GM21576 (cell line): ENCODE measurements around the gene AP3S2.
"Not testable (repeated sequence)": the region's sequence is repeated elsewhere in the genome, so short reads cannot be mapped to it uniquely, and the experiment has no call there.

Experiments
- ATAC-seq: cut with Tn5 transposase; IDR thresholded peaks from one replicate; pipeline ENCODE4 v1.9.1; 2021; ENCODE audit warnings: mild to moderate bottlenecking, moderate library complexity; ENCODE audit not compliant: unreplicated experiment

AP3S2 gene

DNA sequence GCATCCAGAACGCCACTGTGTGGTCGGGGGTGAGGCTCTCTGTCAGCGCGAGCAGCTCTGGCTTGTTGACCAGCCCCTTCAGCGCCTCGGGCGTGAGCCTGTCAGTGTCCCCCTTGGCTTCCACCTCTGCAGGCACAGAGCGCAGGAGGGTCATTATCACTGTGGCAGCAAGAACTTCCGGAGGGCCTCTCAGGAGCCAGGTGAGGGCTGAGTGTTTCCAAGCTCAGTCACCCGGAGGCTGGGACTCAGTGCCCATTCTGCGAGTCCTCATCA, 10.0 kb upstream of the AP3S2 start:
- ATAC-seq = no peak

DNA sequence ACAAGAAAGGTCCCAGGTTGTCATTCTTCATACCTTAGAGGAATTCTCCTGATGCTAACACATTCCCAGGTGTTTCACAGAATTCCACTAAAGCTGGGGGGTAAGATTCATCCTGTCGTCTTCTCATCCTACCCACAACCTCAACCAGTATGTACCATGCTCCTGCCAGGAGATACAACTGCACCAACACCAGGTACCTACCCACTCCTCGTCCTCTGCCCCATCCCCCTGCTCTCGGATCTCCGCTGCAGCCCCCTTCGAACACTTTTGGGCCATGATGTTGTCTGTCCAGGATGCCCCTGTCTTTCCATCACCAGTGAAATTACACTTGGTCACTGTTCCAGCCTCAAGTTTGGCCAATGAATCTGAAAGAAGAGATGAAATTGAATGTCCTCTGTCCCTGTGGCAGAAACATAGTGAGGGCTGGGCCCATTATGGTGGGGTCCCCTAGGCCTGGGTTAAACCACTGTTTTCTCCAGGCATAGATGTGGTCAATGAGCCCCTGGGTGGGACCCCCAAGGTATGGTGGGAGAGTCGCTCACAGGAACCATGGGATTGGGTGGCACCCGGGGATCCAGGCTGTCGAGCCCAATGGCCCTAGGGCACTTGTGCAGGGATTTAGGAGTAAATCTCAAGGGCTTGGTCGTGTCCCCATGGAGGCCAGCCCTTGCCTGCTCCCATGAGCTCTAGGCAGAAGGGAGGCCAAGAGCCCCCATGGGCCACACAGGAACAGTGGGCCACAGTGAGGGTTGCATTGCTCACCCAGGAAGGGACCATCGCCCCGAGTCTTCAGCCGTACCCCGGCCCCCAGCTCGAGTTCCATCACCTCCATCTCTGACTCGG, 9.4 kb upstream of the AP3S2 start:
- no peak for ATAC-seq

DNA sequence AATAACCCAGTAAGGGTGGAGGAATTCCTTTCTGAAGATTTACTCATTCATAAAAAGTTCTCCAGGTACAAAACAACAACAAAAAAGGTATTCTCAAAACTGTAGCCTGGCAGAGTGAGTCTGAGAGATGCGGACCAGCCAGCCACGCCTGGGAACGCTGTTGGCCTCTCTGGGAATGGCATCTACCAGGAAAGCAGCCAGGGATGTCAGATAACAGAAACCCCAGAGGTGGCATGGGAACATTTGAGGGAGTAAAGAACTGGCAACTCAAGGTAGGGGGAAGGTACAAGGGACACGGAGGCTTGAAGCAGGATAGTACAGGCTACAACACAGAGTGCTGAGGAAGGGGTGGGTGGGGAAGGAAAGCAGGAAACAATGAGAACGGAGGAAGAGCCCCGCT, 7.1 kb upstream of the AP3S2 start:
- no peak for ATAC-seq

DNA sequence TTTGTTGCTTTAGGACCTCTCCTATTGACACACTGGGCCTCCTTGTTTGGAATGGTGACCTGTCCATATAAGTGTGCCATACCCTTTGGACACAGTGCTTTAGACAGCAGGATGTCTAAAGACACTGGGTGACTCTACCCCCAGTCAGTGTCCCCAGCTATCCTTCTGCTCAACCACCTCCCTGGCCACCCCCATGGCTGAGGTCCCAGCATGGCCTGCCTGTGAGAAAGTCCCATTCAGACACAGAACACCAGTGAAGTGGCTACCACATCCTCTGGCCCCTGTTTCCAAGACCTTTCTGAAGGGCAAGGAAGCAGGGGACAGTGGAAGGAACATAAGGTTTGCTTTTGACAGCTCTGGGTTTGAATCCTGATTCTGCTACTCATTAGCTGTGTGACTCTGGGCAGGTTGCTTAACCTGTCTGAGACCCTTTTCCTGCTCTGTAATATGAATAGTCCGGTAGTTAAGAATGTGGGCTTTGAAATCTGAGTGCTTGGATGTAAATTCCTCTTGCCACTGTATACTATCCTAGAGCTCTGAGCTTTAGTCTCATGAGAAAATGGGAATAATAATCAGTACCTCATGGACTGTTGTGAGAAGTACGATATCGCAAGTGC, 6.3 kb upstream of the AP3S2 start:
- no peak for ATAC-seq

DNA sequence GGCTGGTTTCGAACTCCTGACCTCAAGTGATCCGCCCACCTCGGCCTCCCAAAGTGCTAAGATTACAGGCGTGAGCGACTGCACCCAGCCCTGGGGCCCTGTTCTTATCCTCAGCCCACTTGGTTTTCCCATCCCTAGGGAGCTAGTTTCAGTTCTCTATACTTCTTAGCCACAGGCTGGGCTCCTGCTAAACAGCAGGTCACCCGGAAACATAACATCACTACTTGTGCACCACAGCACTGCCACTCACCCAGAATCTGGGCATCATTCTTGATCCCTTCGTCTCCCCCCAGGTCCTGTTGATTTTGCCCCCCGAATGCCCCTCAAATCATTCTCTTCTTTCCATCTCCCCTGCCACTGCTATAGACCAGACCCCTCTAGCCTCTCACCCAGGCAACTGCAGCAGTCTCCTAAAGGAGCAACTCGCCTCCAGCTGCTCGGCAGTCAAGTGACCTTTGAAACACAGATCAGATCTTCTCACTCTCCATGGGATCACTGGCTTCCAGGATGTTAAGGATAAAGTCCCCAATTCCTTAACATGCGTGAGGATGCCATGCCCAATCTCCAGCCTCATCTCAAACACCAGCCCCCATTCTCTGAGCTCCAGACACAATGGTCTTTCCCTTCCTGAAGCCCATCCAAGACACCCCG, 5.6 kb upstream of the AP3S2 start:
- ATAC-seq = no peak

DNA sequence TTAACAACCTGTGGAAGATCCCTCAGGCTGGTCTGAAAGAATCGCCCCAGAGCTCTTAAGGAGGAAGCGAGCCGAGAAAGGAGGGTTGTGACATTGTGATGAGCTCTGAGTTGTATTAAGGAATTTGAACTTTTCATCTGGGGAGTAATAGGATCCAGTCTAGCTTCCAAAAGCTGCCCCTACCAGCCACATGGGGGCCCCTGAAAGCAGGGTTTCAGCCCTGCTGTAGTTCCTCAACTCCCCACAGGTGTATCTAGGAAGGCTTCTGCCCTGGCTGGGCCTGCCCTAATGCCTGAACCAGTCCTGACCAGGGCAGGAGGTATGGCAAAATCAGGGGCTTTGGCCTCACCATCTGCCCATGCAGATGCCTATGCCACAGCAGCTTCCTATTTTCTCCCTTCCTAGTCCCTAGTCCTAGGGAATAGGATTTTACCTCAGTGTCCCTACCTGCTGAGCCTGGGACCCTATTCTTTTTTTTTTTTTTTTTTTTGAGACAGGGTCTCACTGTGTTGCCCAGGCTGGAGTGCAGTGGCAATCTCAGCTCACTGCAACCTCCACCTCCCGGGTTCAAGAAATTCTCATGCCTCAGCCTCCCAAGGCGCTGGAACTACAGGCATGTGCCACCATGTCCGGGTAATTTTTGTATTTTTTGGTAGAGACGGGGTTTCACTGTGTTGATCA, 5.0 kb upstream of the AP3S2 start:
- peak; percentile 54 for ATAC-seq

DNA sequence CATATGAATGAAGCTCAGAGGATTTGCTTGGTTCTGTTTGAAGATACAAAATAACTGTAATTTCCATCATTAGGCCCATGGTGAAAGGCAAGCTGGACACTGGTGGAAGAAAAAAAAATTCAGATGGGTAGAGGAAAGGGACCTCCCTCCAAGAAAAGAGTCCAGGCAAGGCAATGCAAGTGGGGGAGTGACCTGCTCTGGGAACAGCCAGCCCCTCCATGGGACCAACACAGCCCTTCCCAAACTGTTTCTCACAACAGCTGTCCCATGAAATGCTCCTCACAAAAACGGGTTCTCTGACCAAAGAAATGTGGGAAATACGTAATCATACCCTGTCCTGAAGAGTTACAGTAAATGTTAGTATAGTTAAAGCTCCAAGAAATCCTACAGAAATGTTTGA, 4.4 kb upstream of the AP3S2 start:
- no peak for ATAC-seq

DNA sequence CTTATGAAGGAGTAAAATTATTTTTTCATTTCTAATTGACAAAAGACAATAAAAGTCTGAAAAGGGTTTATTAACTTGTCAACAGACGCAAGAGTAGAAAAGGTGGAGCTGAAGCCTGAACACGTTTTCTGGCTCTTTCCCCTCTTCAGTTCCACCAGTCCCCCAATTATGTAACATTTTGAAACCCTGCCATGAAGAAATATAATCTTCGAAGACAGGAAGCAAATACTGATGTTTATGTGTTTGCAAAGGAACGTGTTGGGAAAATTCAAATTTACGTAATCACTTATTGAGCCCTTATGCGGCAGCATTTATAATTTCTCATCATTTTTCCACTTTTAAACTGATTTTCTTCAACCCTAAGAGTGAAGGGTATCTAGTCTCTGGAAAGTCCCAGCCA, 767 bp downstream of the AP3S2 start:
- no peak for ATAC-seq

DNA sequence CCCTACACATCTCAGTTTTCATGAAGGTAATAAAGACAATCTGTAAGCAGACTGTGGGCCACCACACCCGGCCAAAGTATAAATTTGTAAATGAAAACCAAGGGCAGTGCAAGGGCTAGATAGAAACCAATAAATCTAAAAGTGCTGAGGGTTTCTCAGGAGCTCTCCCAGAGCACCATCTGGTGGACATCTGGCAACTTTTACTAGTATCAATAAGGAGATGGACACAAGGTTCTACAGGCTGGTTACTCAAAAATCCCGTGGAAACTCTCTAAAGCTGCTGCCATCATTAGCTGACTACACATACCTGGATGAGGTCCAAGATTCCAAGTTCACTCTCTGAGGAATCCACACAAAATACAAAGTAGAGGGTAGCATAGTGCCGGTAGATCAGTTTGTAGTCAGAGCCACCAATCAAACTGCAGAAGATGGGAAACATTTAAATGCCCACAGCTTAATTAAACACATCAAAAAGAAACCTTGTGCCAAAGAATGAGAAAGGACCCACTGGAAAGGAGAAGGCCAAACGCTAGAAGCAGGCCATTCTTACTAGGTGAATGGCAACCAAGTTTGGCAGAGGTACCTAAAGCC, 5.5 kb downstream of the AP3S2 start:
- ATAC-seq = no peak

DNA sequence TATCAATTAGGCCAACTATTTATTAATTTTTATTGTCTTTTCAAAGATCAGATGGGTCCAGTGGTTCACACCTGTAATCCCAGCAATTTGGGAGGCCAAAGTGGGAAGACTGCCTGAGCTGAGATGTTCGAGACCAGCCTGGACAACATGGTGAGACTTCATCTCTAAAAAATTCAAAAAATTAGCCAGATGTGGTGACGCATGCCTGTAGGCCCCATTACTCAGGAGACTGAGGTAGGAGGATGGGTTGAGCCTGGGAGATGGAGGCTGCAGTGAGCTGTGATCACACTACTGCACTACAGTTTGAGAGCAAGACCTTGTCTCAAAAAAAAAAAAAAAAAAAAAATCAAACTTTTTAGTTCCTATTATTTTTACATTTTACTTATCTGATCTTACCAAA, 8.2 kb downstream of the AP3S2 start:
- ATAC-seq = no peak

DNA sequence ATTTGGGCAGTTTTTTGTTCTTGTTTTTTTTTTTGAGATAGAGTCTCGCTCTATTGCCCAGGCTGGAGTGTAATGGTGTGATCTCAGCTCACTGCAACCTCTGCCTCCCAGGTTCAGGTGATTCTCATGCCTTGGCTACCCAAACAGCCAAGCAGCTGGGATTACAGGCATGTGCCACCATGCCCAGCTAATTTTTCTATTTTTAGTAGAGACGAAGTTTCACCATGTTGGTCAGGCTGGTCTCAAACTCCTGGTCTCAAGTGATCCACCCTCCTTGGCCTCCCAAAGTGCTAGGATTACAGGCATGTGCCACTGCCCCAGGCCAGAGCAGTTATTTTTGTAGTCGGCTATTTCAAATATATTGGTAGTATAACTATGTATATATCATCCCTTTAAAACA, 8.6 kb downstream of the AP3S2 start:
- ATAC-seq = not testable (repeated sequence)

DNA sequence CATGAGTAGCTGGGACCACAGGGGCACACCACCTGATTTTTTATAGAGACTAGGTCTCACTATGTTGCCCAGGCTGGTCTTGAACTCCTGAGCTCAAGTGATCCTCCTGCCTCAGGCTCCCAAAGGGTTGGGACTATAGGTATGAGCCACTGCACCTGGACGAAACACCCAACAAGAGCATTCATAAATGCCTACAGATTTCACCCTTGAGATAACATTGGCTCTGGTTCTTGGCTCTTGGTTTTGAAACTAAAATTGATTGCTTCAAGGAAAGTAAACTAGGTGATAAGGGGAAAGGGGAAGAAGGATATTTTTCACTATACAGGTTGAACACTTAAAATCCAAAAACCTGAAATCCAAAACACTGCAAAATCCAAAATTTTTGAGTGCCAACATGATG, 10.3 kb downstream of the AP3S2 start:
- ATAC-seq = no peak

DNA sequence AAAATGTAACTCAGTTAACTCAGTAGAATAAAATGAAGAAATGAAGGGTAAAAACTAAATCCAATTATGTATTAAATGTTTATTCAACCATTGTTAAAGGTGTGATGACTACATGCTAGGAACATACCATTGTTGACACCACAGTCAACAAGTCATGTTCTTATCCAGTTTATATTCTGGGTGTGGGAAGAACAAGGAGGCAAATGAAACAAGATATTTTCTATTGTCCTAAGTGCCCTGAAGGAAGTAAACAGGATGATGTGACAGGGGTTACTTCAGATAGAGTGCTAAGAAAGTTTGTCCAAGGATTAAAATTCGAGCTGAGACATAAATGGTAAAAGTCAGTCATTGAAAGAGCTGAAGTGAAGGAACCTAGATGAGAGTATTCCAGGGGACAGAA, 13.1 kb downstream of the AP3S2 start:
- no peak for ATAC-seq

DNA sequence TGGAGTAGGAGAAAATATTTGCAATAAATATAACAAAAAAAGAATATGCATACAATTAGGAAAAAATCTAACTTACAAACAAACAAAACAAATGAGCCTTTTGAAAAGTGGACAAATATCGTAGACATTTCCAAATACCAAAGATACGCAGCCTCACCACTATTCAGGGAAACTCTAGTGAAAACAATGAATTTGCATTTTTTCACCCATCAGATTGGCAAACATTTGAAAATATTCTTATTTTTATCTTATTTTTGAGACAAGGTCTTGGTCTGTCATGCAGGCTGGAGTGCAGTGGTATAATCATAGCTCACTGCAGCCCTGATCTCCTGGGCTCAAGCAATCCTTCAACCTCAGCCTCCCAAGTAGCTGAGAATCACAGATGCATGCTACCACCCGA, 15.5 kb downstream of the AP3S2 start:
- ATAC-seq = no peak

DNA sequence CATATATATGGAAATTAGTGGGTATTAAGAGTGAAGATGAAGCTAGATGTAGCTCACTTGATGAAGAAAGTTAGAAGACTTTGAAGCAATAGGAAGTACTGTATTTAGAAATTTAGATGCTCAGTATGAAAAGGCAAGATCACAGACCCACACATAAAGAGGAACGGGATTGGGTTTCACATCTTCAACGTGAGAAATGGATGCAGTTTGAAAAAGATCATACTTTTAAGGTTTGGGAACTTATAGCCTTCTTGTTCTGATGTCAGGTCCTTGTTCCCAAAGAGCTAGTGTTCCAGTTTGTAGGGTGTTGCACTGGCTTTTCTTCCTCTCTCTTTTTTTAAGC, 16.7 kb downstream of the AP3S2 start:
- ATAC-seq = no peak

DNA sequence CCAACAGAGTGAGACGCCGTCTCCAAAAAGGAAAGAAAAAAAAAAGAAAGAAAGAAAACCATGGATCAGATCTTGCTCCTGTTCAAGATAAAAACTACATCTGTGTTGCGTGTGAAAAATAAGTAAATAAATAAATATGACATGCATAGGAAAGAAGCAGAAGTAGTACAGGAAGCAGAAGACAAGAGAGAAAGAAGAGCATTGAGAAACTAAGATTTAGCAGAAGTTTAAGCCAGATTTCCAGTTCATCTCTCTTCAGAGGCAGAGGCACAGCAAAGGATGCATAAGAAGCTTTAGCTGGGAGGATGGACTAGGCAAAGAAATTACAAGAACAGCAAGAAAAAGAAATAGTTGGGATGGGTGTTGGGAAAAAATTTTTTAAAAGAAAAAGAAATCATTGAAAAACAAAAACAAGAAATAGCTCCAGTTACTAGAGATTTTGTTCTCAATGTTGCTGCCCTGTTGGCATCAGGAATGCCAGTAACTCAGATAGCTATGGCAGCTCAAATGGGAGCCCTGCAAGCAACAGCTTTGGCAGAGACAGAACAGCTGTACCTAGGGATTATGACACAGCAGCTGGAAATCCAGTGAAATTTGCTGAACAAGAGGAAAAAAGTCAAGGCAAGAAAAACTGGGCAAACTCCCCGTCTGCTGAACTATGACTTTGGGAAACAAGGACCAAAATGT, 17.3 kb downstream of the AP3S2 start:
- no peak for ATAC-seq

DNA sequence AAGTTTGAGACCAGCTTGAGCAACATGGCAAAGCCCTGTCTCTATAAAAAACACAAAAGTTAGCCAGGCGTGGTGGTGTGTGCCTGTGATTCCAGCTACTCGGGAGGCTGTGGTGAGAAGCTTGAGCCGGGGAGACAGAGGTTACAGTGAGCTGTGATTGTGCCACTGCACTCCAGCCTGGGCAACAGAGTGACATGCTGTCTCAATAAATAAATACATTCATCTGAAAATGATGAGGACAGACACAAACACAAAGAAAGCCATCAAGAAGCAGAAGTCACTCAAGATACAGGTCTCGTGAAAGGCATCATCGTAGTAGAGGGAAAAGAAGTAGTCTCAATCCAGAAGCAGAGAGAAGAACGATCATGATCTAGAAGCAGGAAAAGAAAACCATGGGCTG, 18.1 kb downstream of the AP3S2 start:
- no peak for ATAC-seq

DNA sequence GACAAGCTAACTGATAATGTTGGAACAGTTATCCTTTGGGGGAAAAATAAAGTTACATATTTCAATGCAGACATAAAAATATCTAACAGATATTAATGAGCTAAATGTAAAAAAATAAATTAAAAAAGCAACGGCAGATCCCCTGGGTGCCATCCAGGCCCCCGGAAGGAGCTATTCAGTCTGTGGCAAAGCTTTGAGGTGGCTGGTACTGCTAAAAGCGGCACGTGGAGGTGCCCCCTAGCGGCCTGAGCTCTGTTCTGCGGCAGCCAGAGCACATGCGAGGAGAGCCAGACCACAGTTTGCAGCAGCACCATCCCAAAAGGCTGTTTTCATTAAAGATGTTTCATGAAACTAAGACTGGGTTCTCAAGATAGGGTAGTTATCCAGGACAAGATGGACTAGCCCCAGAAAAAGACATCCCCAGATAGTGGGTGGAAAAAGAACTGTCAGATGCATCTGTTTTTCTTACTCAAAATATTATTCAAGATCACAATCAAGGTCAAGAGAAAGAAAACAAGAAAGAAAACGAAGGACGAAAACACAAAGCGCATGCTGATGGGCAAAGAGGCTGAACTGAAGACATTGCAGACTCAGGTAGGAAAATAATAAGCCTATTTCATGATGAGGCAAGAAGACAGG, 18.7 kb downstream of the AP3S2 start:
- ATAC-seq = peak; percentile 93

DNA sequence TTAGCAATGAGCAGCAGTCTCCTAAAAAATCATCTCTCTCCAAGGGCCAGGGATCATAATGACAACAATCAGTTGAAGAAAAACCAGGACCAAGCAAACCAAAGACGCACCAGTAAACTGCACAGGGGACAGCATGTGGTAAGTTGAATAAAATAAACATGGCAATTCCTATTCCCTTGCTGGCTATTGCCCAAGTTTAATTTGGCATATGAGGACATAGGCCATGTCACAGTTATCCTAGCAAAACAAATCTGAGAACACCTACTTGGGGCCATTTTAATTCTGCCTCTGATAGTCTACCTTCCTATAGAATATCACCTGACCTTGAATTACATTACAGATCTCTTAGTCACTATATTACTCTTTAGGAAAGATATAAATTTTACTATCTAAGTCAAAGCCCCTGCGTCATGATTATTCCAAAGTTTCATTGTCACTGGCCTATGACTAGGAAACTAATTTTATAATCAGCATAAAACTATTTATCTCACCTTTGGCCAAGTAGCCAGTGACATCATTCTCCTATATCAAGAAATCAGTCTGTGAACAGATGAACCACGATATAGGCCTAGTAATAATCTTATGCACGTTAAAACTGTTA, 23.0 kb downstream of the AP3S2 start:
- no peak for ATAC-seq

DNA sequence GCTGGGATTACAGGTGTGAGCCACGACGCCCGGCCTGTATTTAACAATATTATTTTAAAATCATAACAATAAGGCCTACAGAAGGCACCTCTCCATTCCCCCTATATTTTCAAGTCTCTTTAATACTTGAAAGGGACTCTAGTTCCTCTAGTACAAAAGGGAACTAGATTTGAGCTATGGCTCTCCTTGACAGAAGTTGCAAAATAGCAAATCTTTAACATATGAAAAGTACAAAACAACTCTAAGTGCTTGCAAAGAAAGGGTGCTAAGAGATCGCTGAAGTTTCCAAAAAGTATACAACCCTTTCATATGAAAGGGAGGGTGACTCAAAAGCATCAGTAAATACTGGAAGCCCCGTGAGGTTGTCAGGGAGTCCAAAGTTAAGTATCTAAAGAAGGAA, 23.8 kb downstream of the AP3S2 start:
- ATAC-seq = no peak
